HG02885 (cell line): Measurements from ENCODE around the gene MGAT4C.

Experiments used
- ATAC-seq: cut with Tn5 transposase; IDR thresholded peaks from one replicate; pipeline ENCODE4 v1.9.1; 2021; ENCODE audit warnings: mild to moderate bottlenecking; ENCODE audit not compliant: unreplicated experiment, poor library complexity

The MGAT4C gene

DNA sequence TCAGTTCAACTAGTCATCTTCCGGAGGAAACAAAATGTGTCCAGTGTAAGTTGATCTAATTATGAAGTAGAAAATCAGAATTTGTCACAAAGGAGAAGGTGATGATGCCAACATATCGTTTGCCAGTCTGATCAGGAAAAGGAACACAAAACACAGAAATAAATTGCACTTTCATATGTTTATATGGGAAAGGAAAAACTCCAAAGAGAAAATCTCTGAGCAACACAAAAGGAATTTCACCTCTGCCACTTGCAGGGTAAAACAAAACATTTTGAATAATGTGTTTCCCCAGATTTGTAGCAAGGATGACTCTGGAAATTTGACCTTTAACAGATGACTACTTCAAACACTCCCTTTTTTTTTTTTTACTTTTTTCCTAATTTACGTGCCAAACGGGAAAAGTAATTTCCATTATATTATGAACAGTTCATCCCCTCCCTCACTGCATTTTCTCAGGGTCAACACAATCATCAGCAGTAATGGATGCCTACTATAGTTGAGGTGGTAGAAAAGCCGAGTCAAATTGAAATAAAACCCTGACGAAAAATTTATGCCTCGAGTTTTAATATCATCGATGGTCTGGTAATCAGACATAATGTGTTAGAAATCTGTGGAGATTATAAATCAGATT is 25.6 kb downstream of the MGAT4C start:
- no peak for ATAC-seq

DNA sequence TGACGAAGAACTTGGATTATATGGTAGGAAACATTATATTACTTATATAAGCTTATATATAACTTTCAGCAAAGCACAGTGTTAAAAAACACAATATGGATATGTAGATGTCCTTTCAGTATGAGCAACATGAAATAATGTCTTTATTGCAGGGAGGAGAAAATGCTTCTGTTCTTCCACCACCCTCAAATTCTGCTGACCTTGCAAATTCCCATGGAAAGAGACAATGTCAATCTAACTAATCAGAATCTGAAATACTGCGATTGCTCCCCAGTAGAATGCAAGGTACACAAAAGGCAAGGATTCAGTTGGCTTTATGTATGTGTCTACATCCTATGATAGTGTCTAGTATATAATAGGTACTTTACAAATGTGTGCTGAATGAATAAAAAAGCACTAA is 26.4 kb downstream of the MGAT4C start:
- ATAC-seq: no peak

DNA sequence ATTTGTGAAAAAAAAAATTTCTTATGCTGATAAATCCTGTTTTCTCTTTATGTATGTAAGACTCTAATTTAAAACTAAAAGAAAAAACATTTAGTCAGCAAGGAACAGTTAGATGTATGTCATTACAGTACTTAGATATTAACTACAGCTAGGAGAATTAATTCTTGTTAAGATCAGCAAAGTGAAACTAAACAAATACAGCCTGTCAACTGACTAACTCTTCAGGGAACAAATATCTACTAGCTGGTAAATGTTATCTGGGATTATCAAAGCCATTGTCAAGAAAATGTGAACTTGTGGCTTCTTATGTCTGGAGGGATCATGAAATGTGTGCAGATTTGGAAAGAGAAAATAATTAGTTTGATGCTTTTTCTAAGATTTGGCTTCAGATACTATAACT is 27.5 kb downstream of the MGAT4C start:
- no peak for ATAC-seq

DNA sequence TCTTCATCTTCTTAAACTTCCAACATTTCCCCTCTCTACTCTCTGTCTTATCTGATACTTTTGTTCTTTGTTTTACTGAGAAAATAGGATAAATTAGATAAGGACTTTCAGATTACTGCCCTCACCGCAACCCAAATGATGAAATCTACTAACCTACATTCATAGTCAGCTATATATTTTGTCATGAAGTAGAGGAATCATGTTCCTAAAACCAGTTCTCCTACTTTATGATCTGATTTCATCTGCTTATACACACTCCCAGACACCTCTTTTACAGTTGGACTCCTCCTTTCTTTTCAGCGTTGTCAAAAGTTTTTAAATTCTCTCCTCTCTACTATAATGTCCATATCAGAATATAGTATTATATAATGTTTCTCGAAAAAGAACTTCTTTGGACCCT is 29.7 kb downstream of the MGAT4C start:
- no peak for ATAC-seq

- ATAC-seq: no peak
Measured at GRCh38 chr12:86216591-86216990, 39.6 kb downstream of the MGAT4C start.

- no peak for ATAC-seq
Measured at GRCh38 chr12:86213012-86213411, 43.2 kb downstream of the MGAT4C start.

DNA sequence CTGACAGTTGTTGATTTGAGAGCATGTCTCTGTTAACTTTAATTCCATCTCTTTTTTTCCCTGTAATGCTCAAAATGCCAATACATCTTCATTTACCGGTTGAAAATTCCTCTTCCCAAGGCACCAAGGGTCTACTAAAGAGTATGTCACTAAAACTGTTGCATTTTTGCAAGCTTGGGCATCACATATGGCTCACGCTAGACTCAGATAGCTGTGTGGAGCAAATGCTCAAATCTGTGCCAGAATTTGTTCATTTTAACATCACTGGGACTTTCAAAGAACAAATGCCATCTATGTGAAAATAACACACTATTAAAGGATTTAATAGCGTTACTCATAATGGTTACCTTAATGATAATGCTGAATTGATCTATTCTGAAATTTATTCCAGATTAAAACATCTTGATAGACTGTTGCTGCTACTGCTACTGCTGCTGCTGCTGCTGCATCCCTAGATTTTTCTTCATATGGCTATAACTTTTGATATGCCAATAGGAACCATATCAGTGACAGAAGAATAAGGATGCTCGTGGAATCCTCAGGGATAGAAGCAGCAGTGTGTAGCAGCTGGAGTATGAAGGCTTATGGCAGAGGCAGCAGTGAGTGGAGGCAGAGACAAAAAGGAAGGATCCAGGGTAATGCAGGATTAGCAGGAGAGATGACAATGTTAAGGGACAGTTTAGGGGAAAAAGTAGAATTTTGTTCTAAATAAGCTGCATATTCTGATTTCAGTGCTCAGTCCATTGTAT is 57.3 kb downstream of the MGAT4C start:
- no peak for ATAC-seq

- ATAC-seq: no peak
Measured at GRCh38 chr12:86196465-86196864, 59.7 kb downstream of the MGAT4C start.

DNA sequence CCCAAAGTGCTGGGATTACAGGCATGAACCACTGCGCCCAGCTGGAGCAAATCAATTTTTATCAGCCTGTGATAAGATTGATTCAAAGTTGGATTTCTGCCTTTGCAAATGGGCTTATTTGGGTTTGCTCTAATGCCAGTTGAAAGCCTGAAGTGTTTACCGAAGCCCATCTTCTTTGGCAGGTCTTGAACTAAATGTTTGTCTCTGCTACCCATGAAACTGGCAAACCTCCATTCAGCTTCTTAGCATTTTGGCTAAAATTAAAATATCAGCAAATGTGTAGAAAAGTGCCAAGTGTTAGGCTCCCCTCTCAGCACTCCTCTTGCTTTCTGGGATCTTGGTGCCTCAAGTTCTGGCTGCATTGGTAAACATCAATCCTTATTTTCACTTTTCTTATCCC is 61.5 kb downstream of the MGAT4C start:
- ATAC-seq: no peak

- ATAC-seq: no peak
Measured at GRCh38 chr12:86193931-86194330, 62.3 kb downstream of the MGAT4C start.

DNA sequence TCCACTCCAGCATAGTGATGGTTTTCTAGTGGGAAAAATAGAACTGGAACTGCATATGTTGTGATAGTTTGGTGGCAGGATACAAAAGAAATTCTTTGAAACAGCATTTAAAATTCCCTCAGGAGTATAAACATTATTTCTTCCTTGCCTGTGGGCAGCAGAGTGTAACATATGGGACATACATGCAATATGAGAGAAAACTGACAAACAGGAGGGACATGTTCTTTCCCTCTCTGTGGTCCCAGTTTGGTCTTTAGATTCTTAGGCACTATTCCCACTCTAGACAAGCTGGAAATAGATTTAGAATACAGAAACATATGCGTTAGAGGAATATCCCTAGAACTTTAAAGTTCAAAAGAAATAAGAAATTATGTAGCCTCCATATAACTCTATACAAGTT is 68.0 kb downstream of the MGAT4C start:
- ATAC-seq: no peak

GRCh38 chr12:86186449-86186848 is 69.7 kb downstream of the MGAT4C start:
- ATAC-seq: no peak

DNA sequence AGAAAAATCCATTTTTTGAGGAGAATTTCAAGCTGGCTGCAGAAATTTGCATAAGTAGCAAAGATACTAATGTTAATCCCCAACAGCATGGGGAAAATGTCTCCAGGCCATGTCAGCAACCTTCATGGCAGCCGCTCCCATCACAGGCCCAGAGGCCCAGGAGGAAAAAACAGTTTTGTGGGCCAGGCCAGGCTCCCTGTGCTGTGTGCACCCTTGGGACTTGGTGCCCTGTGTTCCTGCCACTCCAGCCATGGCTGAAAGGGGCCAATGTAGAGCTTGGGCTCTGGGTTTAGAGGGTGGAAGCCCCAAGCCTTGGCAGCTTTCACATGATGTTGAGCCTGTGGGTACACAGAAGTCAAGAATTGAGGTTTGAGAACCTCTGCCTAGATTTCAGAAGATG is 76.3 kb downstream of the MGAT4C start:
- no peak for ATAC-seq

- no peak for ATAC-seq
Measured at GRCh38 chr12:86174188-86174587, 82.0 kb downstream of the MGAT4C start.

DNA sequence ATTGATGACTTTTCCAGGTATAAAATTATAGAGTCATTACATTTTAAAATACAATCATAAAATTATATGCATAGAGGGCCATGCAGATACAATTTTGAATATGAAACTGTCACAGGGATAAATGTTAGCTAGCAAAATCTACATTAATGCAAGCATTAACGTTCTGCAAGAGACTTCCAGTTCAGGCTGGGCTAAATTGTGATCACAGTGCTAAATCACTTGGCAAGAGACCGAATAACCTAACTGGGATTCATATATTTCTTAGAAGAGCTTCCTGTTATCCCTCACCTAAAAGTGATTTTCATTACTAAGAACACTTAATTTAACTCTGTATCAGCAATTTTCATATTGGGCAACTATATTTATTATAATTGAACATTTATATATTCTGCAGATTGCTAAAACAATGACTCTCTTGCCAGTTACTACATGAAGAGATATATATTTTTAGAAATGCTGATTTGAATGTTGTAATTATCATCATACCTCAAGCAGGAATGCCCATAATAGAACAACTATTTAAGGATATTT is 83.2 kb downstream of the MGAT4C start:
- no peak for ATAC-seq

DNA sequence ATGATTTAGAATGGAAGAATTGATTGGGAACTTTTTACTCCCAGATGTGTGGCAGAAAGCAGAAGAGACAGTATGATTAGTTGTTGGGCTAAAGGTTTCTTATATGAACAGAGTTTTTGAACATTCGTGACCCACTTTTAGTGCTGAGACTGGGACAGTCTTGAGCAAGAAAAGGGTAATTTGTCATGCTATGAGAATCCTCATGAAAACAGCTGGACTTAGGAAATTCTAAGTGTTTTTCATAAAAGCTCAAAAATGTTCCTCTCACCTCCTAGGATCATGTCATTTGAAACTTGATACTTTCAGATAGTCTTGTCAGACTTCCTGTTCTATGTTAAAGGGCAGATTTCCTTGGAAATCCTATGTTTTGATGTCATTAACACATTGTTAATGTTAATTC is 86.1 kb downstream of the MGAT4C start:
- no peak for ATAC-seq

GRCh38 chr12:86158956-86159355 is 97.2 kb downstream of the MGAT4C start:
- ATAC-seq: no peak

- ATAC-seq: no peak
Measured at GRCh38 chr12:86154620-86155019, 101.6 kb downstream of the MGAT4C start.

DNA sequence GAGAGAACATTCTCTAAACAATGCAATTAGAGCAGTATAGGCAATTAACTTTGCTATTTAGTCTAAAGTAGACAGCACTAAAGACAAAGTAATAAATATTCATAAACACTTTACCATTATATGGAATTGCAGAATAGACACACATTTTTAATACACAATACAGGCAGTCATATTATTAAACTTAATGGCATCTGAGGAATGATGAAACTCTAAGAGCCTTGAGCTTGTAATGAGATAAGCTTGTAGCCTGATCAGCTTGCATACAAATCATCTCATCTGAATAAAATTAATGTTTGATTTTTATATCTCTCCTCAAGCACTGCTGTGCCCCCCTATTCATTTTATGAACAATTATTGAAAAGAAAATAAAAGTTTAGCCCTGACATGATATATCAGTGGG is 107.6 kb downstream of the MGAT4C start:
- ATAC-seq: no peak

GRCh38 chr12:86148071-86148470 is 108.1 kb downstream of the MGAT4C start:
- ATAC-seq: no peak

GRCh38 chr12:86145156-86145555 is 111.0 kb downstream of the MGAT4C start:
- ATAC-seq: no peak

- no peak for ATAC-seq
Measured at GRCh38 chr12:86143162-86143561, 113.0 kb downstream of the MGAT4C start.
